ENCODE measurements around the gene BMF.

GRCh38 chr15:40121911-40122638 lies 13.4 kb upstream of the BMF start:
- TF ChIP-seq CTCF (IDR thresholded peaks at IDR 0.05) (no peak), POLR2AphosphoS5 (IDR thresholded peaks at IDR 0.05) (no peak)
